Activated CD4-positive, alpha-beta memory T cell treated with anti-CD3 and anti-CD28 coated beads, Interleukin-2, amount 10 ng/mL, durations not matched to agents 7 days and 5 days (primary cell): ENCODE measurements around the gene NPTX2. TPM values are rescaled to one million over a fixed set of nuclear protein-coding genes. Genes with fewer than 3 reads are reported as not detected.

Experiments used
- CTCF ChIA-PET: fragments of 350-600 bp; sonication (Branson Sonifier 250); formaldehyde crosslinking; loops from one replicate; lab custom pipeline; 2021; ENCODE audit warnings: antibody characterized with exemption, inconsistent platforms; lab: Charles Lee
- POLR2A ChIA-PET: fragments of 350-600 bp; sonication (Branson Sonifier 250); formaldehyde crosslinking; loops from one replicate; lab custom pipeline; 2021; ENCODE audit warnings: antibody characterized with exemption; lab: Charles Lee
- DNase-seq: peaks from one replicate; pipeline ENCODE4 v3.0.0-alpha.2; 2020
- H3K27ac Mint-ChIP-seq: one replicate; pipeline ENCODE4 v1.8.0; 2021; ENCODE audit warnings: mild to moderate bottlenecking, mixed read lengths
- H3K27me3 Mint-ChIP-seq: one replicate; pipeline ENCODE4 v1.8.0; 2021; ENCODE audit warnings: mixed read lengths
- H3K36me3 Mint-ChIP-seq: one replicate; pipeline ENCODE4 v1.8.0; 2021; ENCODE audit warnings: low read depth, mixed read lengths
- H3K4me1 Mint-ChIP-seq: one replicate; pipeline ENCODE4 v1.8.0; 2021; ENCODE audit warnings: mixed read lengths
- H3K4me3 Mint-ChIP-seq: one replicate; pipeline ENCODE4 v1.8.0; 2021; ENCODE audit warnings: mild to moderate bottlenecking, mixed read lengths
- H3K9me3 Mint-ChIP-seq: one replicate; pipeline ENCODE4 v1.8.0; 2021; ENCODE audit warnings: mixed read lengths
- total RNA-seq, 2 experiments: library from RNA; stranded (reverse); gene quantifications; one replicate each; pipeline ENCODE4 v1.2.3, GENCODE V29; 2021

Gene NPTX2
- total RNA-seq, 2 experiments from 2014 or later, result not detected

- H3K9me3 Mint-ChIP-seq, result no peaks in the 10 kb centered on the region
- no peaks in the 10 kb centered on the region for H3K4me1 Mint-ChIP-seq
- peaks cover 6% of the 10 kb centered on the region for H3K27me3 Mint-ChIP-seq
- no peak overlapping the region for H3K27ac Mint-ChIP-seq
- no peak for DNase-seq
- H3K36me3 Mint-ChIP-seq, result no peaks in the 10 kb centered on the region
- POLR2A ChIA-PET, result no interaction called here
- no peak overlapping the region for H3K4me3 Mint-ChIP-seq
- CTCF ChIA-PET, result interaction anchor here (0.5 kb wide), 1 partner anchor 32 kb away, joined by 3 read pairs; no protein-coding TSS in a partner anchor
These were observed 7.8 kb downstream of the NPTX2 start for GRCh38 chr7:98624846-98625420.

- ChIA-PET POLR2A (no interaction called here), CTCF (no interaction called here)
- no peak overlapping the region for H3K4me3 Mint-ChIP-seq
- H3K36me3 Mint-ChIP-seq, result no peaks in the 10 kb centered on the region
- H3K27me3 Mint-ChIP-seq, result no peaks in the 10 kb centered on the region
- no peak overlapping the region for H3K27ac Mint-ChIP-seq
- H3K4me1 Mint-ChIP-seq, result no peaks in the 10 kb centered on the region
- H3K9me3 Mint-ChIP-seq, result peaks cover 3% of the 10 kb centered on the region
- DNase-seq, result no peak
These were observed 9.7 kb downstream of the NPTX2 start for GRCh38 chr7:98626460-98627412.

- no peaks in the 10 kb centered on the region for H3K4me1 Mint-ChIP-seq
- peaks cover 3% of the 10 kb centered on the region for H3K9me3 Mint-ChIP-seq
- CTCF ChIA-PET, result no interaction called here
- H3K27me3 Mint-ChIP-seq, result no peaks in the 10 kb centered on the region
- no peak overlapping the region for H3K4me3 Mint-ChIP-seq
- POLR2A ChIA-PET, result no interaction called here
- H3K27ac Mint-ChIP-seq, result no peak overlapping the region
- DNase-seq, result no peak
- no peaks in the 10 kb centered on the region for H3K36me3 Mint-ChIP-seq
These were observed 10.3 kb downstream of the NPTX2 start for GRCh38 chr7:98627413-98627790.

GRCh38 chr7:98628418-98628817 is 11.3 kb downstream of the NPTX2 start:
- CTCF ChIA-PET, result interaction anchor here (0.6 kb wide), 1 partner anchor 84 kb away, joined by 3 read pairs; no protein-coding TSS in a partner anchor
- Mint-ChIP-seq H3K27ac (no peak overlapping the region), H3K27me3 (no peaks in the 10 kb centered on the region)

GRCh38 chr7:98629001-98629431 is 11.9 kb downstream of the NPTX2 start:
- POLR2A ChIA-PET, result no interaction called here

More at GRCh38 chr7:98628418-98628817, 11.3 kb downstream of the NPTX2 start:
- Mint-ChIP-seq H3K4me1 (no peaks in the 10 kb centered on the region), H3K9me3 (peaks cover 3% of the 10 kb centered on the region), H3K36me3 (no peaks in the 10 kb centered on the region), H3K4me3 (no peak overlapping the region)
- POLR2A ChIA-PET, result no interaction called here
- DNase-seq, result no peak

GRCh38 chr7:98630149-98630548 is 13.1 kb downstream of the NPTX2 start:
- no peak for DNase-seq
- H3K9me3 Mint-ChIP-seq, result peaks cover 3% of the 10 kb centered on the region
- H3K27ac Mint-ChIP-seq, result no peak overlapping the region
- no peaks in the 10 kb centered on the region for H3K4me1 Mint-ChIP-seq
- H3K4me3 Mint-ChIP-seq, result no peak overlapping the region
- ChIA-PET POLR2A (no interaction called here), CTCF (no interaction called here)
- H3K36me3 Mint-ChIP-seq, result no peaks in the 10 kb centered on the region
- no peaks in the 10 kb centered on the region for H3K27me3 Mint-ChIP-seq

More at GRCh38 chr7:98629001-98629431, 11.9 kb downstream of the NPTX2 start:
- Mint-ChIP-seq H3K27me3 (no peaks in the 10 kb centered on the region), H3K27ac (no peak overlapping the region), H3K9me3 (peaks cover 3% of the 10 kb centered on the region), H3K4me3 (no peak overlapping the region), H3K4me1 (no peaks in the 10 kb centered on the region), H3K36me3 (no peaks in the 10 kb centered on the region)
- CTCF ChIA-PET, result interaction anchor here (0.6 kb wide), 1 partner anchor 571 kb away, joined by 7 read pairs; no protein-coding TSS in a partner anchor
- DNase-seq, result no peak

- Mint-ChIP-seq H3K4me3 (no peak overlapping the region), H3K27me3 (no peaks in the 10 kb centered on the region), H3K36me3 (no peaks in the 10 kb centered on the region), H3K27ac (no peak overlapping the region), H3K4me1 (no peaks in the 10 kb centered on the region), H3K9me3 (peaks cover 3% of the 10 kb centered on the region)
- ChIA-PET CTCF (no interaction called here), POLR2A (no interaction called here)
- DNase-seq, result no peak
These were observed 13.7 kb downstream of the NPTX2 start for GRCh38 chr7:98630770-98631169.

- H3K9me3 Mint-ChIP-seq, result peaks cover 11% of the 10 kb centered on the region
These were observed 21.8 kb downstream of the NPTX2 start for GRCh38 chr7:98638853-98639252.

GRCh38 chr7:98640375-98640774 is 23.3 kb downstream of the NPTX2 start:
- H3K27ac Mint-ChIP-seq, result no peak overlapping the region
- no peak for DNase-seq
- H3K4me3 Mint-ChIP-seq, result no peak overlapping the region
- no peaks in the 10 kb centered on the region for H3K4me1 Mint-ChIP-seq
- H3K27me3 Mint-ChIP-seq, result no peaks in the 10 kb centered on the region
- CTCF ChIA-PET, result no interaction called here
- no peaks in the 10 kb centered on the region for H3K36me3 Mint-ChIP-seq
- POLR2A ChIA-PET, result no interaction called here
- H3K9me3 Mint-ChIP-seq, result peaks cover 11% of the 10 kb centered on the region

More at GRCh38 chr7:98638853-98639252, 21.8 kb downstream of the NPTX2 start:
- ChIA-PET POLR2A (no interaction called here), CTCF (no interaction called here)
- no peaks in the 10 kb centered on the region for H3K27me3 Mint-ChIP-seq
- H3K4me3 Mint-ChIP-seq, result no peak overlapping the region
- no peaks in the 10 kb centered on the region for H3K36me3 Mint-ChIP-seq
- no peak for DNase-seq
- H3K4me1 Mint-ChIP-seq, result no peaks in the 10 kb centered on the region
- no peak overlapping the region for H3K27ac Mint-ChIP-seq

- Mint-ChIP-seq H3K36me3 (no peaks in the 10 kb centered on the region), H3K27ac (no peak overlapping the region), H3K4me1 (no peaks in the 10 kb centered on the region), H3K9me3 (peaks cover 10% of the 10 kb centered on the region), H3K27me3 (no peaks in the 10 kb centered on the region), H3K4me3 (no peak overlapping the region)
- ChIA-PET POLR2A (no interaction called here), CTCF (no interaction called here)
- no peak for DNase-seq
These were observed 24.8 kb downstream of the NPTX2 start for GRCh38 chr7:98641646-98642500.

GRCh38 chr7:98643236-98643985 is 26.3 kb downstream of the NPTX2 start:
- no peak overlapping the region for H3K4me3 Mint-ChIP-seq
- H3K4me1 Mint-ChIP-seq, result no peaks in the 10 kb centered on the region
- DNase-seq, result no peak
- CTCF ChIA-PET, result no interaction called here
- peaks cover 6% of the 10 kb centered on the region for H3K9me3 Mint-ChIP-seq
- no peaks in the 10 kb centered on the region for H3K36me3 Mint-ChIP-seq
- POLR2A ChIA-PET, result no interaction called here
- no peaks in the 10 kb centered on the region for H3K27me3 Mint-ChIP-seq
- H3K27ac Mint-ChIP-seq, result no peak overlapping the region

GRCh38 chr7:98646465-98646864 is 29.4 kb downstream of the NPTX2 start:
- POLR2A ChIA-PET, result no interaction called here
- no peaks in the 10 kb centered on the region for H3K36me3 Mint-ChIP-seq
- CTCF ChIA-PET, result interaction anchor here (0.7 kb wide), 1 partner anchor 225 kb away, joined by 3 read pairs; no protein-coding TSS in a partner anchor

More at GRCh38 chr7:98646465-98646864, 29.4 kb downstream of the NPTX2 start:
- Mint-ChIP-seq H3K4me3 (no peak overlapping the region), H3K4me1 (no peaks in the 10 kb centered on the region), H3K9me3 (no peaks in the 10 kb centered on the region), H3K27ac (no peak overlapping the region), H3K27me3 (no peaks in the 10 kb centered on the region)
- DNase-seq, result no peak
